Stomach smooth muscle (tissue), 2 donors: ENCODE results near the gene NF2.

ENCODE experiments used
- H3K27ac ChIP-seq: one replicate; pipeline ENCODE4 v1.7.0; 2013; ENCODE audit warnings: mild to moderate bottlenecking, low read length, inconsistent platforms
- H3K27me3 ChIP-seq, 2 donors: one replicate each; pipeline ENCODE4 v1.7.0; 2013; ENCODE audit warnings: low read length in 2 of 2; ENCODE audit not compliant: insufficient read depth in 2 of 2, control insufficient read depth in 1 of 2
- H3K36me3 ChIP-seq, 2 donors: one replicate each; pipeline ENCODE4 v1.7.0; 2013; ENCODE audit warnings: low read length in 2 of 2; ENCODE audit not compliant: control insufficient read depth in 2 of 2, insufficient read depth in 2 of 2
- H3K4me1 ChIP-seq: one replicate; pipeline ENCODE4 v1.7.0; 2013; ENCODE audit warnings: low read length; ENCODE audit not compliant: control insufficient read depth, insufficient read depth
- H3K4me3 ChIP-seq, 2 donors: one replicate each; pipeline ENCODE4 v1.7.0; 2013; ENCODE audit warnings: low read length in 2 of 2
- H3K9ac ChIP-seq, 2 donors: one replicate each; pipeline ENCODE4 v1.7.0; 2013; ENCODE audit warnings: low read length in 2 of 2, mild to moderate bottlenecking in 1 of 2
- H3K9me3 ChIP-seq, 2 donors: one replicate each; pipeline ENCODE4 v1.7.0; 2013; ENCODE audit warnings: low read length in 2 of 2; ENCODE audit not compliant: control insufficient read depth in 2 of 2
- donor health status: healthy.
- donor health status: Pancreatic carcinoma.

The NF2 gene

GRCh38 chr22:29722587-29722986, 119.2 kb downstream of the NF2 start:
- H3K9ac ChIP-seq, result no peak overlapping the region
- no peak overlapping the region for H3K27ac ChIP-seq
- H3K4me3 ChIP-seq, result no peak overlapping the region
- no peaks in the 10 kb centered on the region for H3K9me3 ChIP-seq
- peaks cover 7% of the 10 kb centered on the region for H3K4me1 ChIP-seq
- H3K36me3 ChIP-seq, result no peaks in the 10 kb centered on the region
- peaks cover 19 to 29% of the 10 kb centered on the region in 2 donors for H3K27me3 ChIP-seq

- no peaks in the 10 kb centered on the region for H3K9me3 ChIP-seq
- H3K36me3 ChIP-seq, result no peaks in the 10 kb centered on the region
- no peak overlapping the region for H3K4me3 ChIP-seq
- H3K9ac ChIP-seq, result no peak overlapping the region
- no peak overlapping the region for H3K27ac ChIP-seq
- H3K4me1 ChIP-seq, result peaks cover 7% of the 10 kb centered on the region
- peaks cover 15 to 24% of the 10 kb centered on the region in 2 donors for H3K27me3 ChIP-seq
These were observed 120.3 kb downstream of the NF2 start for GRCh38 chr22:29723766-29724165.

GRCh38 chr22:29724843-29725242, 121.4 kb downstream of the NF2 start:
- H3K27me3 ChIP-seq, result peaks cover 6 to 16% of the 10 kb centered on the region in 2 donors
- no peak overlapping the region for H3K4me3 ChIP-seq

GRCh38 chr22:29726106-29726505, 122.7 kb downstream of the NF2 start:
- H3K27ac ChIP-seq, result no peak overlapping the region

More at GRCh38 chr22:29724843-29725242, 121.4 kb downstream of the NF2 start:
- Histone ChIP-seq H3K27ac (no peak overlapping the region), H3K9me3 (no peaks in the 10 kb centered on the region), H3K4me1 (peaks cover 4% of the 10 kb centered on the region), H3K9ac (no peak overlapping the region), H3K36me3 (no peaks in the 10 kb centered on the region)

GRCh38 chr22:29726512-29727130, 123.2 kb downstream of the NF2 start:
- H3K27me3 ChIP-seq, result peaks cover 2 to 3% of the 10 kb centered on the region in 2 donors

More at GRCh38 chr22:29726106-29726505, 122.7 kb downstream of the NF2 start:
- H3K9me3 ChIP-seq, result no peaks in the 10 kb centered on the region
- H3K27me3 ChIP-seq, result peaks cover 6 to 8% of the 10 kb centered on the region in 2 donors
- peaks cover 0 to 2% of the 10 kb centered on the region in 2 donors for H3K36me3 ChIP-seq
- no peak overlapping the region for H3K9ac ChIP-seq
- no peak overlapping the region for H3K4me3 ChIP-seq
- no peaks in the 10 kb centered on the region for H3K4me1 ChIP-seq

GRCh38 chr22:29727131-29727523, 123.7 kb downstream of the NF2 start:
- Histone ChIP-seq H3K9ac (no peak overlapping the region), H3K27ac (no peak overlapping the region), H3K4me3 (no peak overlapping the region), H3K4me1 (no peaks in the 10 kb centered on the region), H3K9me3 (no peaks in the 10 kb centered on the region), H3K36me3 (peaks cover 0 to 4% of the 10 kb centered on the region in 2 donors), H3K27me3 (peaks cover 0 to 2% of the 10 kb centered on the region in 2 donors)

More at GRCh38 chr22:29726512-29727130, 123.2 kb downstream of the NF2 start:
- peaks cover 0 to 4% of the 10 kb centered on the region in 2 donors for H3K36me3 ChIP-seq
- no peaks in the 10 kb centered on the region for H3K9me3 ChIP-seq
- H3K27ac ChIP-seq, result no peak overlapping the region
- H3K4me1 ChIP-seq, result no peaks in the 10 kb centered on the region
- no peak overlapping the region for H3K9ac ChIP-seq
- no peak overlapping the region for H3K4me3 ChIP-seq

GRCh38 chr22:29729161-29729560, 125.7 kb downstream of the NF2 start:
- H3K4me3 ChIP-seq, result no peak overlapping the region
- peaks cover 0 to 5% of the 10 kb centered on the region in 2 donors for H3K36me3 ChIP-seq
- no peaks in the 10 kb centered on the region for H3K9me3 ChIP-seq
- no peak overlapping the region for H3K9ac ChIP-seq
- no peaks in the 10 kb centered on the region for H3K4me1 ChIP-seq
- no peak overlapping the region for H3K27ac ChIP-seq
- no peaks in the 10 kb centered on the region for H3K27me3 ChIP-seq

- Histone ChIP-seq H3K36me3 (peaks cover 0 to 10% of the 10 kb centered on the region in 2 donors), H3K4me3 (no peak overlapping the region), H3K27ac (no peak overlapping the region), H3K9me3 (no peaks in the 10 kb centered on the region), H3K4me1 (no peaks in the 10 kb centered on the region), H3K27me3 (no peaks in the 10 kb centered on the region), H3K9ac (no peak overlapping the region)
These were observed 127.8 kb downstream of the NF2 start for GRCh38 chr22:29731058-29731850.

- no peaks in the 10 kb centered on the region for H3K4me1 ChIP-seq
- H3K9me3 ChIP-seq, result no peaks in the 10 kb centered on the region
- no peak overlapping the region for H3K27ac ChIP-seq
- peaks cover 0 to 10% of the 10 kb centered on the region in 2 donors for H3K36me3 ChIP-seq
- no peak overlapping the region for H3K9ac ChIP-seq
- no peak overlapping the region for H3K4me3 ChIP-seq
- H3K27me3 ChIP-seq, result no peaks in the 10 kb centered on the region
These were observed 129.4 kb downstream of the NF2 start for GRCh38 chr22:29732883-29733282.

GRCh38 chr22:29733362-29734201, 130.1 kb downstream of the NF2 start:
- peaks cover 0 to 10% of the 10 kb centered on the region in 2 donors for H3K36me3 ChIP-seq

More at GRCh38 chr22:29733362-29734201, 130.1 kb downstream of the NF2 start:
- no peaks in the 10 kb centered on the region for H3K4me1 ChIP-seq
- no peak overlapping the region for H3K27ac ChIP-seq
- H3K9me3 ChIP-seq, result no peaks in the 10 kb centered on the region
- no peak overlapping the region for H3K4me3 ChIP-seq
- H3K27me3 ChIP-seq, result no peaks in the 10 kb centered on the region
- no peak overlapping the region for H3K9ac ChIP-seq
